Activated CD8-positive, alpha-beta memory T cell treated with anti-CD3 and anti-CD28 coated beads, Interleukin-2, amount 50 U/mL, for 4 hours (primary cell): ENCODE measurements around the gene SEMA3E.
"Not testable (repeated sequence)": the region's sequence is repeated elsewhere in the genome, so short reads cannot be mapped to it uniquely, and the experiment has no call there.

Experiments used
- DNase-seq: peaks from one replicate; pipeline ENCODE4 v3.0.0-alpha.2; 2020

The SEMA3E gene

GRCh38 chr7:83484826-83485225, 164.1 kb downstream of the SEMA3E start:
- no peak for DNase-seq

GRCh38 chr7:83484266-83484665, 164.7 kb downstream of the SEMA3E start:
- DNase-seq, result no peak

GRCh38 chr7:83478616-83479015, 170.3 kb downstream of the SEMA3E start:
- no peak for DNase-seq

- DNase-seq, result no peak
Measured at GRCh38 chr7:83476511-83477050, 172.4 kb downstream of the SEMA3E start.

- no peak for DNase-seq
Measured at GRCh38 chr7:83475420-83475819, 173.5 kb downstream of the SEMA3E start.

GRCh38 chr7:83472376-83472775, 176.6 kb downstream of the SEMA3E start:
- no peak for DNase-seq

- no peak for DNase-seq
Measured at GRCh38 chr7:83469491-83469890, 179.4 kb downstream of the SEMA3E start.

GRCh38 chr7:83469076-83469475, 179.9 kb downstream of the SEMA3E start:
- no peak for DNase-seq

GRCh38 chr7:83468251-83468739, 180.6 kb downstream of the SEMA3E start:
- DNase-seq, result no peak

- DNase-seq, result no peak
Measured at GRCh38 chr7:83467493-83467892, 181.4 kb downstream of the SEMA3E start.

GRCh38 chr7:83466956-83467355, 182.0 kb downstream of the SEMA3E start:
- no peak for DNase-seq

- DNase-seq, result no peak
Measured at GRCh38 chr7:83466187-83466923, 182.6 kb downstream of the SEMA3E start.

GRCh38 chr7:83465643-83466042, 183.3 kb downstream of the SEMA3E start:
- no peak for DNase-seq

- not testable (repeated sequence) for DNase-seq
Measured at GRCh38 chr7:83461820-83462219, 187.1 kb downstream of the SEMA3E start.

GRCh38 chr7:83459930-83460653, 188.8 kb downstream of the SEMA3E start:
- DNase-seq, result not testable (repeated sequence)

GRCh38 chr7:83459101-83459929, 189.6 kb downstream of the SEMA3E start:
- DNase-seq, result not testable (repeated sequence)

GRCh38 chr7:83457022-83457892, 191.7 kb downstream of the SEMA3E start:
- no peak for DNase-seq

GRCh38 chr7:83456413-83456812, 192.5 kb downstream of the SEMA3E start:
- no peak for DNase-seq

GRCh38 chr7:83455612-83456011, 193.3 kb downstream of the SEMA3E start:
- no peak for DNase-seq

- no peak for DNase-seq
Measured at GRCh38 chr7:83452256-83452655, 196.7 kb downstream of the SEMA3E start.

- no peak for DNase-seq
Measured at GRCh38 chr7:83451501-83452045, 197.4 kb downstream of the SEMA3E start.

- DNase-seq, result no peak
Measured at GRCh38 chr7:83449781-83450180, 199.2 kb downstream of the SEMA3E start.
